Measurements from ENCODE around the gene SCARF2. TPM values are rescaled to one million over a fixed set of nuclear protein-coding genes. Genes with fewer than 3 reads are reported as not detected.
A peak's percentile ranks its signal among the peaks of the same experiment; 100 is the strongest.

SCARF2 gene
- total RNA-seq (2013): 0.29 TPM
- under 1 TPM in 2 of 3 donors, not detected in 1; 0.12 to 0.51 TPM for polyA plus RNA-seq
- 1.2 and 1.5 TPM in 2 replicates for polyA minus RNA-seq
- total RNA-seq: 0.07 to 0.75 (median 0.39) reads per million in 11 experiments

GRCh38 chr22:20437613-20438426 is at the start of gene SCARF2:
TSS of gene SCARF2 (minus strand) at chr22:20437825. CDS start at chr22:20437754, 71 bp downstream.
- no peak within 1 kb of the TSS for H2AFZ ChIP-seq (ENCODE audit: insufficient read depth, low read depth, low read length, poor library complexity, severe bottlenecking)
- no peaks in the 10 kb centered on the region for H3K79me2 ChIP-seq (ENCODE audit: insufficient read depth, low read length)
- no peak within 1 kb of the TSS for H3K4me3 ChIP-seq (replicated peaks in 1 of 3; ENCODE audit: low read depth in 2 of 3, low read length in 3 of 3)
- under 1% methylated on average over 84 of the region's 95 CpGs for WGBS (ENCODE audit: insufficient coverage)
- Mint-ChIP-seq H3K27ac (peak within 1 kb of the TSS in 2 of 7 donors; percentile 53 to 61), H3K36me3 (peaks cover 38 to 48% of the 10 kb centered on the region in 2 donors), H3K27me3 (ENCODE audit: low read depth in 3 of 3) (peaks cover 60 to 65% (median 61%) of the 10 kb centered on the region in 3 donors), H3K9me3 (peaks cover 0 to 26% (median 11%) of the 10 kb centered on the region in 7 donors), H3K4me3 (peak within 1 kb of the TSS; percentile 34 to 83), H3K4me1 (peaks cover 15% of the 10 kb centered on the region)
- no peak within 1 kb of the TSS for H3K9ac ChIP-seq (ENCODE audit: insufficient read depth, low read length, poor library complexity, severe bottlenecking)
- no peak for TF ChIP-seq CTCF (IDR thresholded peaks at IDR 0.05)
- H3K36me3 ChIP-seq (replicated peaks in 1 of 2; ENCODE audit: control insufficient read depth in 1 of 2, insufficient read depth in 2 of 2, low read length in 2 of 2): peaks cover 12 to 25% of the 10 kb centered on the region in 2 donors
- peaks cover 13% of the 10 kb centered on the region for H4K20me1 ChIP-seq (ENCODE audit: insufficient read depth, low read length)
- H3K4me1 ChIP-seq (ENCODE audit: control insufficient read depth in 1 of 2, insufficient read depth in 2 of 2, low read length in 2 of 2): peaks cover 13 to 19% of the 10 kb centered on the region in 2 donors
- H3K27ac ChIP-seq (ENCODE audit: low read depth in 1 of 2, low read length in 2 of 2): no peak within 1 kb of the TSS
- H3K9me3 ChIP-seq (replicated peaks in 1 of 2; ENCODE audit: control insufficient read depth in 1 of 2, insufficient read depth in 1 of 2, low read length in 2 of 2): peaks cover 0 to 21% of the 10 kb centered on the region in 2 donors
- intact Hi-C loops (cut with micrococcal nuclease): no loop called here
- peaks cover 36 to 61% of the 10 kb centered on the region in 2 donors for H3K27me3 ChIP-seq (ENCODE audit: control insufficient read depth in 2 of 2, insufficient read depth in 2 of 2, low read length in 2 of 2)
- DNase-seq: no peak
- H3K4me2 ChIP-seq (replicated peaks; ENCODE audit: extremely low read depth, low read length, poor library complexity, severe bottlenecking): peak within 1 kb of the TSS; percentile 39

GRCh38 chr22:20486229-20486628 is 48.6 kb upstream of the SCARF2 start:
- no peaks in the 10 kb centered on the region for H3K9me3 Mint-ChIP-seq
- no peak for DNase-seq
- H3K4me1 ChIP-seq (ENCODE audit: control insufficient read depth in 1 of 2, insufficient read depth in 2 of 2, low read length in 2 of 2): no peaks in the 10 kb centered on the region
- TF ChIP-seq CTCF (IDR thresholded peaks at IDR 0.05): no peak
- H3K27me3 Mint-ChIP-seq (ENCODE audit: low read depth in 3 of 3): no peaks in the 10 kb centered on the region
- H3K36me3 ChIP-seq (replicated peaks in 1 of 2; ENCODE audit: control insufficient read depth in 1 of 2, insufficient read depth in 2 of 2, low read length in 2 of 2): peaks cover 15 to 41% of the 10 kb centered on the region in 2 donors
- H3K27ac ChIP-seq (ENCODE audit: low read depth in 1 of 2, low read length in 2 of 2): no peak overlapping the region
- H3K4me2 ChIP-seq (replicated peaks; ENCODE audit: extremely low read depth, low read length, poor library complexity, severe bottlenecking): no peak overlapping the region
- H3K4me3 ChIP-seq (replicated peaks in 1 of 3; ENCODE audit: low read depth in 2 of 3, low read length in 3 of 3): no peak overlapping the region
- H3K9me3 ChIP-seq (replicated peaks in 1 of 2; ENCODE audit: control insufficient read depth in 1 of 2, insufficient read depth in 1 of 2, low read length in 2 of 2): no peaks in the 10 kb centered on the region
- H2AFZ ChIP-seq (ENCODE audit: insufficient read depth, low read depth, low read length, poor library complexity, severe bottlenecking): no peak overlapping the region
- intact Hi-C loops (cut with micrococcal nuclease): no loop called here
- H4K20me1 ChIP-seq (ENCODE audit: insufficient read depth, low read length): peaks cover 28% of the 10 kb centered on the region
- peaks cover 6% of the 10 kb centered on the region for H3K4me1 Mint-ChIP-seq
- peak overlapping the region in 2 of 7 donors; percentile 34 to 56 for H3K27ac Mint-ChIP-seq
- H3K9ac ChIP-seq (ENCODE audit: insufficient read depth, low read length, poor library complexity, severe bottlenecking): no peak overlapping the region
- H3K36me3 Mint-ChIP-seq: peaks cover 41 to 61% of the 10 kb centered on the region in 2 donors
- WGBS (ENCODE audit: insufficient coverage): 100% methylated on average over 2 of the region's 2 CpGs
- H3K27me3 ChIP-seq (ENCODE audit: control insufficient read depth in 2 of 2, insufficient read depth in 2 of 2, low read length in 2 of 2): no peaks in the 10 kb centered on the region
- H3K4me3 Mint-ChIP-seq: no peak overlapping the region
- H3K79me2 ChIP-seq (ENCODE audit: insufficient read depth, low read length): peaks cover 28% of the 10 kb centered on the region
